Activated CD8-positive, alpha-beta memory T cell treated with anti-CD3 and anti-CD28 coated beads for 36 hours (primary cell): ENCODE measurements around the gene KCNQ1. TPM values are rescaled to one million over a fixed set of nuclear protein-coding genes. Genes with fewer than 3 reads are reported as not detected.

ENCODE experiments used
- CTCF ChIA-PET: fragments of 350-600 bp; sonication (Branson Sonifier 250); formaldehyde crosslinking; loops from one replicate; lab custom pipeline; 2021; ENCODE audit warnings: antibody characterized with exemption; lab: Charles Lee
- POLR2A ChIA-PET: fragments of 350-600 bp; sonication (Branson Sonifier 250); formaldehyde crosslinking; loops from one replicate; lab custom pipeline; 2021; ENCODE audit warnings: antibody characterized with exemption; lab: Charles Lee
- total RNA-seq, 2 experiments: library from RNA; stranded (reverse); gene quantifications; one replicate each; pipeline ENCODE4 v1.2.3, GENCODE V29; 2021

Gene KCNQ1
- total RNA-seq, 2 experiments from 2014 or later, result 3.1 to 3.9 TPM

DNA sequence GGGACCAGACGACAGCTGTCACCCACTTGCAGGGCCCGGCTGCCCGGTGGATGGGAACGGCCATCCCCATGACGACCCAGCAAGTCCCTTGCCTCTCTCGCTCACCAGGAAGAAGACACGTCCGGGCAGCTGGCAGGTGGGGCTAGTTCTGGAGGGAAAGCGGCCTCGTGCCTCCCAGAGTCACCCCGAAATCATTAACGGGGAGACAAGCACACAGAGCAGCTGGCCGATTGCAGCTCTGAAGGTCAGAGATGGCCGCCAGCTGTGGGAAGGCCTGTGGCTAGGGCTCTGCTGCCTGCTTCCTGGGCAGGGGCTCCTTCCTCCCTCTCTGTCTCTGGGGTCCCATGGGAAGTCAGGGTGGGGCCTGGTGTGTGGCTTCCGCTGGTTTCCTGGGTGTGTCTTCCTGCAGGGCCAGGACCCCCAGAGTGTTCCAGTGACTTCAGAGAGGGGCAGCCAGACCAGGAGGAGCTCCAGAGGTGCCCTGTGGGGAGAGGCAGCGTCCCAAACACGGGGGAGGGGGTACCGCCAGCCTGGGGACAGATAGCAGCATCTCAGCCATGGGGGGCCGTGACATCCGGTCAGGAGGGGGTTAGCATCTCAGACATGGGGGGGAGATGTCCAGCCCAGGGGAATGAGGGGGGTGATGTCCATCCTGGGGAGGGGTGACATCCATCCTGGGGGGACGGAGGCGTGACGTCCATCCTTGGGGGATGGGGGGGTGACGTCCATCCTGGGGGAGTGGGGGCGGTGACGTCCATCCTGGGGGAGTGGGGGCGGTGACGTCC, 114.9 kb downstream of the KCNQ1 start:
- ChIA-PET POLR2A (no interaction called here), CTCF (interaction anchor here (1.2 kb wide), 1 partner anchor 27 kb away, joined by 3 read pairs; no protein-coding TSS in a partner anchor)

DNA sequence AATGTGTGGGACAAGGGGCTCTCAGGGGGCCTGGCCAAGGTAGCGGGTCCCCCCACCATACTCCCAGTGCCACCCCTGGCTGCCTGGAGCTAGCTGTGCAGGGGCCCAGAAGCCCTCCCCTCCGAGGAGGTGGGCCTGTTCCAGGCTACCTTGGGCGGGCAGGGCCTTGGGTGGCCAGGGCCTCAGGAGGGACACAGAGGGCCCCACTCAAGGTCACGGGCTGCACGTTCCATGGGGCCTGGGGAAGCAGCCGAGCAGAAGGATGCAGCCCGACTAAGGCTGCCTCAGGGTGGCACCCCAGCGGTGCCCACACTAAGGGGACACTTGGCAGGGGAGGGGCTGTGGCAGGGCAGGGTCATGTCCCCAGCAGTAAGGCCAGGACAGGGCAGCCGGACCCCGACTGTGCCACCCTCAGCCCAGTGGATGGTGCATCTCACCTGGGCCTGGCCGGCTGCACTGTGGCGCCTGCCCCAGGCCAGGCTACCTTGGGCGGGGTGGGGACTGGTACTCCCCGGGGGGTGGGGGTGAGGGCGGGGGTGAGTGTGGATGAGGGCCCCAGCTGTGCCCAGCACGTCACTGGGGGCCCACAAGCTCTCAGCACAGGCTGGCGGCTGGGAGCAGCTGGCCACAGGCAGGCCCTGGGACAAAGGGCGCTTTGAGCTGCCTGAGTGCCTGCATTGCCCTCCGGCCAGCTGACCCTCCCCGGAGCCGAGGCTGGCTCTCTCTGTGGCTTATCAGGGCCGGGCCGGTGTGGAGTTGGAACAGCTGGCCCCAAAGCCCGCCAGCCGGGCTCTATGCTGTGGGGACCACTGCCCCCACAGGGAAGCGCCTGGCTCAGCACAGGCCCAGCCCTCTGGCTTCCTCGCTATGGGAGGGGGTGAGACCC, 117.1 kb downstream of the KCNQ1 start:
- ChIA-PET POLR2A (interaction anchor here (0.6 kb wide), 1 partner anchor 113 kb away, joined by 3 read pairs; no protein-coding TSS in a partner anchor), CTCF (no interaction called here)

DNA sequence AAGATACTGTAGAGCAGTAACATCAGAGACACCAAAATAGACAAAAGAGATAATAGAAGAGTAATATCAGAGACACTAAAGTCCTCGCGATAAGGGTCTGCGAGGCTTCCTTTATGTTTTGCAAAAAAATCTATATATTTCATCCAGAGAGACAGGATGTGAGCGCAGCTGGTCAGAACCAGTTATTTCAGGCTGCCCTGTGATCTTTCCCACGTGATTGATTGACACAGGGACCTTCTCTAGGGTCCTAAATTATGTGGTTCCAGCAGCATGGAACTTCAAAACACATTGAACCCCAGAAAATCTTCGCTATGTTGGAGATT, 118.0 kb downstream of the KCNQ1 start:
- POLR2A ChIA-PET, result no interaction called here
- CTCF ChIA-PET, result no interaction called here

DNA sequence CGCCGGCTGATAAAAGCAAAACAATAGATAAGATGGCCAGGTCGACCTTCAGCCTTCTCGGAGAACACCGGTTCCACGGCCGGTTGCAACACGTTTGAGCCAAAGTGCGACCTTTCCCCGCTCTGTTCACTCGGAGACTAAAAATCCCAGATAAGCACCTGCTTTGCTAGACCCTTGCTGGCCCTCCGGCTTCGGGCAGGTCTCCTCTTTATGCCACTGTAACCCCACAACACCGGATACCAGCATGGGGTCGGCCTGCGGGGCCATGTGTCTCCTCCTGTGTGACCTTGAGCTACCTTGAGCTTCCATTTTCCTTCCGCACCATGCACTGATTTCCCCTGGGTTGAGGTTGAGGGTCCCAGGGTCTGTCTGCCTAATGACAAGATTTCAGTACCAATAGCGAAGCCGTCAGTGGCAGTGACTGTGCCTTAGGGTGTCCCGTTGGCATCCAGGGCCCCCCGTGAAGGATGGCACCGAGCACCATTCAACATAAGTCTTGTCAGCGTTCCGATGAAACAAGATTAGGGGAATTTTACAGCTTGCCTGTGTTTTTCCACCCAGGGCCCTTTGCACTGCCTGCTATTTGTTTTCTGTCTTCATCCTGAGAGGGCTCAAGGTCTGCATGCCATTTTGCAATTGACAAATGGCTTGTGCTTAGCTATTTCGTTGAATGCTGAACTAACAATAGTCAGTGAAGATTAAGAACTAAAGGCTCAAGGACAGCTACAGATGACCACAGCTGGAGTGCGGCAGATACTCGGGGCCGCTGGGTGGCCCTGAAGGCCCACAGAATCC, 118.6 kb downstream of the KCNQ1 start:
- CTCF ChIA-PET, result no interaction called here
- POLR2A ChIA-PET, result no interaction called here

DNA sequence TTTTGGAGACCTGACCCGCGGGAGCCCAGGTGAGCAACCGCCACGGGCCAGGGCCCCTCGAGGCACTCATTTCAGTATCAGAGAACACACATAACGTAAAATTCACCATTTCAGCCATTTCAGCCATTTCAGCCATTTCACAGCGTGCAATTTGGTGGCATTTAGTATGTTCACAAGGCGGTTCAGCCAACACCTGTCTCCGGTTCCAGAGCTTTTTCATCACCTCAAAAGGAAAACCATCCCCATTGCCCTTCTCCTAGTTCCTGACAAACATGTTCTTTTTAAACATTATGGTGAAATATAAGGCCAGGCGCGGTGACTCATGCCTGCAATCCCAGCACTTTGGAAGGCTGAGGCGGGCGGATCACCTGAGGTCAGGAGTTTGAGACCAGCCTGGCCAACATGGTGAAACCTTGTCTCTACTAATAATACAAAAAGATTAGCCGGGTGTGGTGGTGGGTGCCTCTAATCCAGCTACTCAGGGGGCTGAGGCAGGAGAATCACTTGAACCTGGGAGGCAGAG, 119.3 kb downstream of the KCNQ1 start:
- ChIA-PET CTCF (no interaction called here), POLR2A (no interaction called here)

DNA sequence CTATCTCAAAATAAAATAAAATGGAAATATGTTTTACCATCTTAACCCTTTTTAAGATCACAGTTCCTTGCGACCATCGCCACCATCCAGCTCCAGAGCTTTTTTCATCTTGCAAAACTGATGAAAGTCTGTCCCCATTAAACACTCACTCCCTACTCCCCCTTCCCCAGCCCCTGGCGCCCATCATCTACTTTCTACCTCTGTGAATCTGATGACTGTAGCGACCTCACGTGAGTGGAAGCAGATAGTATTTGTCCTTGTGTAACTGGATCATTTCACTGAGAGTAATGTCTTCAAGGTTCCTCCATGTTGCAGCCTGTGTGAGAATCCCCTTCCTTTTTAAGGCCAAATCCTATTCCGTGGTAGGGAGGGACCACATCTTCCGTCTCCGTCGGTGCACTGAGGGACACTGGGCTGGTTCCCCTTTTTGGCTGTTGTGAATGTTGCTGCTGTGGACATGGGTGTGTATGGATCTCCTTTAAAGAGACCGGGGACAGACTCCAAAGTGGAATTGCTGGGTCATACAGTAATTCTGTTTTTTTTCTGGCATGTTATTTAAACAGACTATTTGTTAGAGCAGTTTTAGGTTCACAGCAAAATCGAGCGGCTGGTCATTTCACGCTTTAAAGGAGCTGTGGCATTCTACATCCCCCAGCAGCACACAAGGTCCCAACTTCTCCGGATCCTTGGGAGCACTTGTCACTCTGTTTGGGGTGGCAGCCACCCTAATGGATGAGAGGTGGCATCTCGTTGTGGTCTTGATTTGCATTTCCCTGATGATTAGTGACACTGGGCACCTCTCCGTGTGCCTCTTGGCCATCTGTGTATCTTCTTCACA, 120.0 kb downstream of the KCNQ1 start:
- CTCF ChIA-PET, result interaction anchor here (1.1 kb wide), 1 partner anchor 33 kb away, joined by 3 read pairs; no protein-coding TSS in a partner anchor
- POLR2A ChIA-PET, result no interaction called here

DNA sequence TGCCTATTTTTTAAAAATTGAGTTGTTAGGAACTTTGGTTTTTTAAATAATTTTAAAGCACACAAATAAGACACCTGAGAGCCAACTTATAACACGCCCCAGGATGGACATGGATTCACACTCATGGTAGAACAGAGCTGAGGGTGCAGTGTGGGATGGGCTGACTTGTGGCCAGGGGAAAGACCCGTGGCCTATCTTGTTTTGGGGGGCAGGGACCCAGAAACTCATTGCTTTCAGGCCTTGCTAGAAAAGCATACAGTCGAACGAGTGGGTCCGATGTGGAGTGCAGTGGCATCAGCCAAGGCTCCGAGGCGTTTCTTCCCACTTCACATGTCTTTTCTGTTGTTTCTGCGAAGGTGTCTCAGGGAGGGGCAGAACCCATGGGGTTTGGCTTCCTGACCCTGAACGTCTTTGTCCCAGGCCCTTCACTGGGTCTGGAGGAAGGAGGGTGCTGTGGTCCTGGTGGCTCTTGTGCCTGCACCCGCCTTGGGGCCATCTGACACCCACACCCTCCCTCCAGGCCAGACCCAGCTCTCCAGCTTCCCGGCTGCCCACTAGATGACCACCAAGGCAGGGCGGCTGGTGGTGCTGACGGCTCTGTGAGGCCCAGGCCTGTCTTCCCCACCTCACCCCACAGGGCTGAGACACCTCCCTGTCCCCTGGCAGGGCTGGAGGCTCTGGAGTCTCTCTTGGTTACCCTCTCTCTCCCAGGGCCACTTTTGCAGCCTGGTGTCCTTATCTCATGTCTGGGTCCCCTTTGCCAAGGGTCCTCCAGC, 120.8 kb downstream of the KCNQ1 start:
- ChIA-PET CTCF (interaction anchor here (1.1 kb wide), 1 partner anchor 34 kb away, joined by 3 read pairs; no protein-coding TSS in a partner anchor), POLR2A (no interaction called here)

DNA sequence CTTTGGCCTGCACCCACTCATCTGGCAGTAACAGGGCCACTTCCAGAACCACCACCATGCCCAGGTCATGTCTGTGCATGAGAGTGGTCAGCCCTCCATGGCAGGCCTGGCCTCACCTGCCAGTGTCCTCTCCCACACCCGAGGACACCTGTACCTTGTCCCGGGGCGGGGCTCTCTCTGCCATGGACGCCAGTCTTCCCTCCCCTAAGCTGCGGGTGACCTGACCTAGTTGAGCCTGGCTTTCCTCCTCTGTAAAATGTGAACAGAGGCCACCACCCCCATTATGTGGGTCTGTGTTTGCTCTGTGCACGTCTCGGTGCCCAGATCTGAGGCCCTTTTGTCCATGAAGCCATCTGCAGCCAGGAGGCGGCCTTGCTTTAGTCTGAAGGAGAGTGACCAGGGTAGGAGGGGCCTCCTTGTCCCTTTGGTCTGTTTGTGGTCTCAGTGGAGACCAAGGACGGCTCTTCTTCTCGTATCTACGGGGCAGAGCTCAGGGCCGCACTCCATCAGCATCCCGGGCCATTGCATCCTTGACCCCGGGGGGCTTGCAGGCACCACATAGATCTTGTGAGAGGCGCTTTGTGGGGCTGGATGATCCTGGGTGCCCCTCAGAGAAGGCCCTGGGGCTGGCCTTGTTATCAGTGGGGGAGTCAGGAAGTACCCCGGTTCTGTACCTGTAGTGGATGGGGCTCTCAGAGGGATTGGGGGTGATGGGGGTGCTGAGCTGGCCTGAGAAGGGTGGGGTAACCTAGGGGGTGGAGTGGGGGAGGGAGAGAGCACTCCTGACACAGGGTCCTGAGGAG, 121.6 kb downstream of the KCNQ1 start:
- ChIA-PET CTCF (interaction anchor here (0.8 to 1.1 kb wide), 2 partner anchors 34 to 146 kb away, joined by 3 read pairs; no protein-coding TSS in a partner anchor), POLR2A (no interaction called here)

GRCh38 chr11:2567026-2567671, 122.3 kb downstream of the KCNQ1 start:
- CTCF ChIA-PET, result interaction anchor here (0.8 kb wide), 1 partner anchor 146 kb away, joined by 3 read pairs; no protein-coding TSS in a partner anchor
- POLR2A ChIA-PET, result no interaction called here

- CTCF ChIA-PET, result no interaction called here
- POLR2A ChIA-PET, result no interaction called here
Measured at GRCh38 chr11:2569321-2569721, 124.5 kb downstream of the KCNQ1 start.

DNA sequence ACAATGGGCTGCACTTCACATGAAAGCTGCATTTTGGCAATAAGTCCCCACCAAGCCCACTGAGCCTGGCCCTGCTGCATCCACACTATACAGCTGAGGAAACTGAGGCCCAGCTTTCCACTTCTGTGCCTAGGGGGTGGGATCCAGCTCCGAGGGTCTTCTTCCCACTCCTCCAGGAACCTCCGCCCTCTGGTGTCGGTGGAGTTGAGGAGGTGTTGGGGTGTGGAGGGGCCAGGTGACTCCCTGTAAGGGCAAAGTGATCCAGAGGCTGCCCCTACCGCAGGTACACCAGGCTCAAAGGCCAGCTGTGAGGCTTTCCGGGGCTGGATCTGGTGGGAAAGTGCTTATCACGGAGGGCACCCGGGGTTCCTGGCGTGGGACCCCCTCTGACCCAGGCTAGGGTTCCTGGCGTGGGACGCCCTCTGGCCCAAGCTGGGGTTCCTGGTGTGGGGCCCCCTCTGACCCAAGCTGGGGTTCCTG, 125.0 kb downstream of the KCNQ1 start:
- ChIA-PET POLR2A (no interaction called here), CTCF (no interaction called here)

GRCh38 chr11:2570211-2570811, 125.5 kb downstream of the KCNQ1 start:
- CTCF ChIA-PET, result no interaction called here
- POLR2A ChIA-PET, result no interaction called here

DNA sequence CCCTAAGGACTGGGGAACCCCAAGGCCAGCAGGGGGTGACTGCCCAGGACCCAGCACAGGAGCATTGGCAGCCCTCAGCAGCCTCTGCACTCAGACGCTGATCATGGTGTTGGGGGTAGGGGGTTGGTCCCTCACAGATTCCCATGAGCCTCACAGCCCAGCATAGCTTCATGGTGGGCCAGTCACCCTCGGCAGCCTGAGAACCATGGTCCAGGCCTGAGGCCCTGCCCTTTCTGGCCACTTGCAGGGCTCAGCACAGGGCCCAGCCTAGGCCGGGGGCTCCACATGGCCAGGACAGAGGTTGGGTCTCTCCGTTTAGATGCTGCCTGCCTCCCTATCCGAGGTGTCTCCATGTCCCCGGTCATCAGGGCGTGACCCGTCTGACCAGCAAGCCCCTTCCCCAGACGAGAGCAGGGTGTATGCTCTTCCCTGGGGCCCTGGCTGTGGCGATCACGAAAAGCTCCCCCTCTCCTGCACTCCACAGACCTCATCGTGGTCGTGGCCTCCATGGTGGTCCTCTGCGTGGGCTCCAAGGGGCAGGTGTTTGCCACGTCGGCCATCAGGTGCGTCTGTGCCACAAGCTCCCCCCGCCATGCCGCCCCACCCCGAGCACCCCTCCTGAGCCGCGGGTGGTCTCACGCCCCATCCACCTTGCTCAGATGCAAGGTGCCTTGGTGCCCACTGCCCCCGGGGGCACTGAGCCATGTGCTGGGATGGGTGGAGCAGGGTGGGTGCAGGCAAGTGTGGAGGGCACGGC, 126.2 kb downstream of the KCNQ1 start:
- POLR2A ChIA-PET, result no interaction called here
- CTCF ChIA-PET, result no interaction called here

- POLR2A ChIA-PET, result no interaction called here
Measured at GRCh38 chr11:2571598-2572281, 126.9 kb downstream of the KCNQ1 start.

More at GRCh38 chr11:2571598-2572281, 126.9 kb downstream of the KCNQ1 start:
- CTCF ChIA-PET, result no interaction called here
